Frontal cortex (tissue), 4 donors: Measurements from ENCODE around the gene ADPRH. TPM values are rescaled to one million over a fixed set of nuclear protein-coding genes. Genes with fewer than 3 reads are reported as not detected.
A peak's percentile ranks its signal among the peaks of the same experiment; 100 is the strongest.

Experiments
- DNase-seq, 2 donors: peaks; one replicate each; pipeline ENCODE4 v3.0.0; 2012; ENCODE audit warnings: low spot score in 2 of 2
- FAIRE-seq: peaks from 2 replicates; lab custom pipeline; 2012; peaks lifted over from hg19 to GRCh38; lab: Jason Lieb, UNC
- total RNA-seq: library from RNA; depleted of rRNA; stranded (reverse); fragments of >200 nt; gene quantifications from one replicate; pipeline ENCODE4 v1.2.3, GENCODE V29; 2014
- donor health status: control.
- donor health status: control.
- donor health status: control.

The ADPRH gene
- total RNA-seq, 1 donor from 2014 or later = 1.2 TPM

GRCh38 chr3:119625451-119626153 is 46.3 kb downstream of the ADPRH start:
- FAIRE-seq (no peak), DNase-seq (no peak)

DNA sequence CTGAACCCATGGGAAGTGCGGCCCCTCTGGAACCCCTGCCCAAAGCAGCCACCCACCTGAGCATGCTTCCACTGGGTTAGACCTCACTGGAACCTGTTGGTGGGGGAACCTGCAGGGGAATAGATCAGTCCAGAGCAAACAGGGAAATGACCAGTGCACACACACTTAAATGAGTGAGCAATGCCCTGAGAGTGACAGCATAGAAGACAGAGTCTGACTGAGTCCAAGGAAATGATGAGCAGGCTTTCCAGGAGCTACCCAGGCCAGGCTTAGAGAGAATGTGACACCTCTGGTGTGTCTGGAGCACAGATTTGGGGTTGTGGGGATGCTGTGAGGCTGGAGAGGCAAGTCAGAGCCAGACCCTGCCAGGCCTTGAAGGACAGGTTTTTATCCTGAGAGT is 46.9 kb downstream of the ADPRH start:
- FAIRE-seq (no peak), DNase-seq (no peak)

DNA sequence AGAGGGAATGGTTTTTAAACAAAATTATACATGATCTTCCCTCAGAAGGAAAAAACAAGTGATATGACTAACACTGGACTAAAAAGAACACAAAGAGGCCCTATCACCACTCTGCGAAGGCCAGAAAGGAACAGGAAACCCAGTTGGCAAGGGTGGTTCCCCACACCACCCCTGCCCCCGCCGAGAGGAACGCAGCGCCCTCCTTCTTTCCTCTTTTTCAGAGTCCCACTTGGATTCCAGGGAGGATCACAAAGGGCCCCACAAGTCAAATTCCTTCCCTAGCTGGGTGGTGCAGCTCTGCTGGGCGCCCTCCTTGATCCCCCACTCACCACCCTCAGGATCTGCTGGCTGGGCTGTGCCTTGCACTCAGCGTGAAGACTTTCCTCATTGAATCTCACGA is 48.2 kb downstream of the ADPRH start:
- no peak for DNase-seq
- no peak for FAIRE-seq

GRCh38 chr3:119628390-119628789 is 49.1 kb downstream of the ADPRH start:
- DNase-seq (no peak), FAIRE-seq (no peak)

- DNase-seq (no peak), FAIRE-seq (no peak)
Observed at GRCh38 chr3:119628816-119629445, 49.6 kb downstream of the ADPRH start.

- FAIRE-seq = no peak
- no peak for DNase-seq
Observed at GRCh38 chr3:119630128-119630879, 51.0 kb downstream of the ADPRH start.

GRCh38 chr3:119630880-119631329 is 51.6 kb downstream of the ADPRH start:
- DNase-seq (no peak), FAIRE-seq (no peak)

- DNase-seq (no peak), FAIRE-seq (no peak)
Observed at GRCh38 chr3:119631516-119631915, 52.2 kb downstream of the ADPRH start.

GRCh38 chr3:119632216-119632615 is 52.9 kb downstream of the ADPRH start:
- FAIRE-seq (no peak), DNase-seq (no peak)

- no peak for DNase-seq
- FAIRE-seq = no peak
Observed at GRCh38 chr3:119632829-119633228, 53.5 kb downstream of the ADPRH start.

- FAIRE-seq = no peak
Observed at GRCh38 chr3:119635719-119636118, 56.4 kb downstream of the ADPRH start.

GRCh38 chr3:119636249-119636648 is 57.0 kb downstream of the ADPRH start:
- DNase-seq (no peak), FAIRE-seq (no peak)

More at GRCh38 chr3:119635719-119636118, 56.4 kb downstream of the ADPRH start:
- no peak for DNase-seq

DNA sequence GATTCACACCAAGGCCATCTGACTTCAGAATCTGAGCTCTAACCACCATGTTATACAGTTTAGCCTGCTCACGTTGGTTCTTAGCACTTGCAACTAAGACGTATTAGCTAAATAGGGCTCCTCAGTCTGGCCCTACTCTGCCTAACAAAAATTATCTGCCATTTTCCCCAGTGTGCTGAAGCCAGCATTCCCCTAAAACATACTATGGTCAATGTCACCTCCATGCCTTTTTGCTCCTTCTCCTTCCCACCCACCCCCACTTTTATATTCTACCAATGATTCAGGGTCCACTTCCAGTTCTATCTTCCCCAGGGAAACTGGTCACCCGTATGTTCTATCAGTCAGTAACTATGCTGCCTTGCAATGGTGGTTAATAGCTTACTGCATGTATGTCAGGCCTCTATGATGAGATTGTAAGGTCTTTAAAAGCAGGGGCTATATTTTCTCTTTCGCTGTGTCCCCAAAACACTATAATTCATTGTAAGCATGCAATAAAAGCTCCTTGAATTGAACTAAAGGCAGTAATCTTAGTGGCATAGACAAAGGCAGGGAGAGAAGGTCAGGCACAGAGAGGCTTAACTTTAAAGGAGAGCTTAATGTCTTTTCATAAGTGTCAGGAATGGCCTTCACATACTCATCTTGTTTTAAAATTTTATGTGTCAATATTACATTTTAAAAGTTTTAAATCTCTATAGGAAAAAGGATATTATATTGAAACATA is 57.8 kb downstream of the ADPRH start:
- DNase-seq (no peak), FAIRE-seq (no peak)

DNA sequence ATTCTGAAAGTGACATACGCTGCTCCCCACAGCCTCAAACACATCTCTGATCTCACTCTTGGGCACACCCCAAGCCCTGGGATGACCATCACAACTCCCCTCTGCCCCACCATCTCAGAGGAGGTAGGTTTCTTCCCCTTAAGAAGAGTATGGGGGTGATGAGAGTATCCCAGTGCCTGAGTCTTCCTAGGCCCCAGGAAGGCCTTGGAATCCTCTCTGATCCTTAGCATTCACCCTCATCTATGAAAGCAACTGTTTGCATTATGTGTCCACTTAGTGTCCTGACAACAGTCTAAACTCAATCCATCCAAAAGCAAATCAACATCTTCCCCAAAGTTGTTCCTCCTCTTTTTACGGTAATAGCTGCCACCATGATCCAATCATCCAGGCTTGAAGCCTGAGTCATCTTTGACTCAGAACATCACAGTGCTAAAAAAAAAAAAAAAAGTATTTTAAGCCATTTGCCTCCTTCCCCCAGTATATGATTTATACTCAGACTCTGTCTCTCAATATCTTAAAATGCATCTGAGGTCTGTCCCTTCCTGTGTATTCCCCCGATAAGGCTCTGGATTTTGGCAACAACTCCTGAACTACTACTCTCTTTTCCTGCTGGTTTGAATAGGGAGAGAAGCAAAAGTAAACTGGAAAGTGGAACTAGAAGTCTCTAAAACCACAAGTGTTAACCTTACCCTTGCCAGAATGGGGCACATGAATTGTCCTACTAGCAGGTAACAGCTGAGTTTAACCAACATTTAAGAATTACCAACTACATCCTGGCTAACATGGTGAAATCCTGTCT is 58.6 kb downstream of the ADPRH start:
- DNase-seq (peak in 1 of 2 donors; percentile 21), FAIRE-seq (no peak)

Other genes with a start within 250 kb of the ADPRH start
- 9.8 TPM for gene TMEM39A, start 115.9 kb upstream of the ADPRH start, total RNA-seq
- gene POGLUT1, start 110.5 kb upstream of the ADPRH start, total RNA-seq = 15.1 TPM
- 31.0 TPM for gene TIMMDC1, start 80.9 kb upstream of the ADPRH start, total RNA-seq
- not detected for gene CD80, start 19.9 kb upstream of the ADPRH start, total RNA-seq
- gene PLA1A, start 18.4 kb downstream of the ADPRH start, total RNA-seq = 0.41 TPM
- 0.82 TPM for gene POPDC2, start 81.1 kb downstream of the ADPRH start, total RNA-seq
- gene COX17, start 97.9 kb downstream of the ADPRH start, total RNA-seq = 11.0 TPM
- 7.7 TPM for gene CFAP91, start 123.5 kb downstream of the ADPRH start, total RNA-seq
- 0.82 TPM for gene NR1I2, start 202.6 kb downstream of the ADPRH start, total RNA-seq